OCI-LY3 (cell line): ENCODE data around the gene SIGMAR1.

Source experiments
- EZH2phosphoT487 ChIP-seq: fragments of 200-600 bp; shearing (Covaris generic); IDR thresholded peaks from 2 replicates; pipeline ENCODE4 v1.6.1; 2018; ENCODE audit warnings: antibody characterized with exemption, mixed run types, low read depth
- TF ChIP-seq, protein P1 (sequence below): fragments of 200-600, 300-600 bp; sonication (generic); IDR thresholded peaks from 2 replicates; pipeline ENCODE4 v1.5.1; 2014; ENCODE audit warnings: antibody characterized with exemption, low read length, low read depth

DNA sequence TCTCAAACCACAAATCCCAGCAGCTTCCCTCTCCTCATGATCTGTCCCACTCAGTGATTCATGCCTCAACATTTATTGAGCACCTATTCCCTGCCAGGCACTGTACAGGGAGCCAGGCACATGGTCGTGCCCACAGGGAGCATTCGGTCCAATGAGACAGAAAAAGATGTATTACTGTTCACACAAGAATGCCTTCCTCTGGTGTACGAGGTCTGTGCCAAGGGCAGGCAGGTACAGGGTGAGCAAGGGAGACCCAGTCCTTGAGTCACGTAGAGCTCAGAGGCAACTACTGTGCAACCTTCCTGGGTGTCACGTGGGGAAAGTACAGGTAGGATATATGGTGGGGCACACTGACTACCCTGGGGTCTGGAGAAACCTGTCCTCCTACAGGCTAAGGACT lies 52.6 kb downstream of the SIGMAR1 start:
- TF ChIP-seq, protein P1, sequence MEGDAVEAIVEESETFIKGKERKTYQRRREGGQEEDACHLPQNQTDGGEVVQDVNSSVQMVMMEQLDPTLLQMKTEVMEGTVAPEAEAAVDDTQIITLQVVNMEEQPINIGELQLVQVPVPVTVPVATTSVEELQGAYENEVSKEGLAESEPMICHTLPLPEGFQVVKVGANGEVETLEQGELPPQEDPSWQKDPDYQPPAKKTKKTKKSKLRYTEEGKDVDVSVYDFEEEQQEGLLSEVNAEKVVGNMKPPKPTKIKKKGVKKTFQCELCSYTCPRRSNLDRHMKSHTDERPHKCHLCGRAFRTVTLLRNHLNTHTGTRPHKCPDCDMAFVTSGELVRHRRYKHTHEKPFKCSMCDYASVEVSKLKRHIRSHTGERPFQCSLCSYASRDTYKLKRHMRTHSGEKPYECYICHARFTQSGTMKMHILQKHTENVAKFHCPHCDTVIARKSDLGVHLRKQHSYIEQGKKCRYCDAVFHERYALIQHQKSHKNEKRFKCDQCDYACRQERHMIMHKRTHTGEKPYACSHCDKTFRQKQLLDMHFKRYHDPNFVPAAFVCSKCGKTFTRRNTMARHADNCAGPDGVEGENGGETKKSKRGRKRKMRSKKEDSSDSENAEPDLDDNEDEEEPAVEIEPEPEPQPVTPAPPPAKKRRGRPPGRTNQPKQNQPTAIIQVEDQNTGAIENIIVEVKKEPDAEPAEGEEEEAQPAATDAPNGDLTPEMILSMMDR, result no peak
- TF ChIP-seq EZH2phosphoT487, result no peak
